SK-MEL-5 (cell line): ENCODE measurements around the gene TPGS2. TPM values are rescaled to one million over a fixed set of nuclear protein-coding genes. Genes with fewer than 3 reads are reported as not detected.
"Not testable (repeated sequence)": the region's sequence is repeated elsewhere in the genome, so short reads cannot be mapped to it uniquely, and the experiment has no call there.

Source experiments
- DNase-seq: peaks from one replicate; pipeline ENCODE4 v3.0.0-alpha.2; 2016; ENCODE audit warnings: low read depth, low spot score
- in situ Hi-C: cut with HindIII; loops from 2 replicates; pipeline ENCODE4 v1.10.0; 2016; ENCODE audit warnings: low sequenced_read_pairs, high pct_unique_total_duplicates, low pct_unique_long_range_greater_than_20kb
- total RNA-seq: library from RNA; depleted of rRNA; stranded (reverse); fragments of >200 nt; shearing (Covaris generic); gene quantifications from 2 replicates; pipeline ENCODE4 v1.2.3, GENCODE V29; 2014

The TPGS2 gene
- total RNA-seq, 1 experiment from 2014 or later, result 99.4 TPM

GRCh38 chr18:36829362-36830157 is 758 bp upstream of the TPGS2 start:
- in situ Hi-C loops, result no loop called here
- no peak for DNase-seq

GRCh38 chr18:36828157-36828629 is 609 bp downstream of the TPGS2 start:
- in situ Hi-C loops, result no loop called here
- DNase-seq, result peak; percentile 35

- DNase-seq, result no peak
- in situ Hi-C loops, result no loop called here
These were observed 2.2 kb downstream of the TPGS2 start for GRCh38 chr18:36826556-36826955.

GRCh38 chr18:36825526-36825925 is 3.3 kb downstream of the TPGS2 start:
- DNase-seq, result no peak
- in situ Hi-C loops, result no loop called here

GRCh38 chr18:36821681-36822080 is 7.1 kb downstream of the TPGS2 start:
- in situ Hi-C loops, result no loop called here
- no peak for DNase-seq

- in situ Hi-C loops, result no loop called here
- DNase-seq, result no peak
These were observed 9.2 kb downstream of the TPGS2 start for GRCh38 chr18:36819621-36820020.

GRCh38 chr18:36818652-36819051 is 10.2 kb downstream of the TPGS2 start:
- no peak for DNase-seq
- in situ Hi-C loops, result no loop called here

- DNase-seq, result no peak
- in situ Hi-C loops, result no loop called here
These were observed 11.8 kb downstream of the TPGS2 start for GRCh38 chr18:36817039-36817438.

- not testable (repeated sequence) for DNase-seq
These were observed 12.7 kb downstream of the TPGS2 start for GRCh38 chr18:36816096-36816495.

GRCh38 chr18:36814994-36815393 is 13.8 kb downstream of the TPGS2 start:
- DNase-seq, result no peak
- in situ Hi-C loops, result no loop called here

More at GRCh38 chr18:36816096-36816495, 12.7 kb downstream of the TPGS2 start:
- in situ Hi-C loops, result not testable (repeated sequence)

GRCh38 chr18:36813824-36814223 is 15.0 kb downstream of the TPGS2 start:
- DNase-seq, result no peak
- in situ Hi-C loops, result no loop called here

- no peak for DNase-seq
- in situ Hi-C loops, result no loop called here
These were observed 15.6 kb downstream of the TPGS2 start for GRCh38 chr18:36813101-36813775.

GRCh38 chr18:36812678-36813077 is 16.1 kb downstream of the TPGS2 start:
- in situ Hi-C loops, result no loop called here
- no peak for DNase-seq

- in situ Hi-C loops, result no loop called here
- DNase-seq, result no peak
These were observed 16.8 kb downstream of the TPGS2 start for GRCh38 chr18:36811955-36812354.

GRCh38 chr18:36811430-36811829 is 17.4 kb downstream of the TPGS2 start:
- in situ Hi-C loops, result no loop called here
- no peak for DNase-seq

GRCh38 chr18:36809590-36810381 is 19.0 kb downstream of the TPGS2 start:
- DNase-seq, result peak; percentile 76
- in situ Hi-C loops, result no loop called here

- in situ Hi-C loops, result no loop called here
- no peak for DNase-seq
These were observed 20.1 kb downstream of the TPGS2 start for GRCh38 chr18:36808681-36809080.

- in situ Hi-C loops, result no loop called here
- DNase-seq, result no peak
These were observed 23.7 kb downstream of the TPGS2 start for GRCh38 chr18:36805105-36805504.
